Spleen (tissue), 11 donors: ENCODE data around the gene GRM3. TPM values are rescaled to one million over a fixed set of nuclear protein-coding genes. Genes with fewer than 3 reads are reported as not detected.

Source experiments
- DNase-seq: peaks from one replicate; pipeline ENCODE4 v3.0.0-alpha.2; 2020
- H3K27ac ChIP-seq, 8 donors: fragments of 200-600 bp; sonication (generic) in 7 of 8; 1 replicate in 4 of 8; 2 replicates in 4 of 8; pipeline versions ENCODE4 v1.5.0 to v1.8.0; 2016 to 2021; ENCODE audit warnings: inconsistent platforms in 4 of 8, mild to moderate bottlenecking in 4 of 8, moderate library complexity in 1 of 8
- H3K27me3 ChIP-seq, 7 donors: fragments of 200-600 bp; sonication (generic) in 6 of 7; replicated peaks in 1 of 7; 1 replicate in 4 of 7; 2 replicates in 3 of 7; pipeline versions ENCODE4 v1.5.0 to v1.8.0; 2016 to 2021; ENCODE audit warnings: inconsistent platforms in 3 of 7, mild to moderate bottlenecking in 1 of 7
- H3K36me3 ChIP-seq, 6 donors: fragments of 200-600 bp; sonication (generic) in 5 of 6; 1 replicate in 4 of 6; 2 replicates in 2 of 6; pipeline versions ENCODE4 v1.5.0 to v1.8.0; 2016 to 2021; ENCODE audit warnings: inconsistent platforms in 2 of 6
- H3K4me1 ChIP-seq, 6 donors: fragments of 200-600 bp; sonication (generic) in 5 of 6; 1 replicate in 3 of 6; 2 replicates in 3 of 6; pipeline versions ENCODE4 v1.5.0 to v1.8.0; 2016 to 2021; ENCODE audit warnings: inconsistent platforms in 3 of 6
- H3K4me3 ChIP-seq, 8 donors: fragments of 200-600 bp; sonication (generic) in 7 of 8; 1 replicate in 4 of 8; 2 replicates in 4 of 8; pipeline versions ENCODE4 v1.5.0 to v1.8.0; 2016 to 2021; ENCODE audit warnings: inconsistent platforms in 4 of 8, mild to moderate bottlenecking in 4 of 8, moderate library complexity in 2 of 8
- H3K9me3 ChIP-seq, 8 donors: fragments of 200-600 bp; sonication (generic) in 7 of 8; 1 replicate in 4 of 8; 2 replicates in 4 of 8; pipeline versions ENCODE4 v1.5.0 to v1.8.0; 2016 to 2021; ENCODE audit warnings: inconsistent platforms in 4 of 8
- POLR2A ChIP-seq, 3 donors: fragments of 450-650 bp; IDR thresholded peaks; one replicate each; pipeline ENCODE4 v1.5.1; 2017; ENCODE audit warnings: antibody characterized with exemption in 3 of 3, mild to moderate bottlenecking in 1 of 3
- POLR2AphosphoS5 ChIP-seq, 3 donors: sonication (generic); formaldehyde crosslinking; IDR thresholded peaks; one replicate each; pipeline ENCODE4 v1.5.1; 2017; ENCODE audit warnings: antibody characterized with exemption in 3 of 3
- WGBS, 5 donors: extraction: QIAGEN DNeasy Blood & Tissue Kit in 3 of 5; methylation state at CpG; one replicate each; pipeline versions ENCODE4 v1.1.5 to v1.1.7; 2013 to 2018; 5-methylcytosine and 5-hydroxymethylcytosine counted together
- intact Hi-C: fragments of 100-400 bp; cut with DNase I; formaldehyde crosslinking; loops from one replicate; pipeline ENCODE4 v1.15.0; 2023; ENCODE audit warnings: low total_unique reads
- polyA plus RNA-seq, 3 donors: library from polyadenylated mRNA; stranded (reverse); fragments of 200-250 nt; gene quantifications; one replicate each; pipeline ENCODE4 v1.2.1, GENCODE V29; 2013
- total RNA-seq, 7 donors: library from RNA; depleted of rRNA in 3 of 7; stranded (reverse); fragments of >200 nt in 3 of 7; fragmentation: NEBNext Ultra II Directional in 4 of 7; extraction: Animal tissue kit (Norgen Biotek cat#: 25700) in 4 of 7; gene quantifications; one replicate each; pipeline versions ENCODE4 v1.1.0 to v1.2.1, GENCODE V29; 2016 to 2021
- TF ChIP-seq, protein P1 (sequence below), 11 experiments: fragments of 200-600 bp in 7 of 11; fragments of 450-650 bp in 4 of 11; sonication (generic) in 4 of 11; IDR thresholded peaks in 8 of 11; conservative IDR thresholded peaks in 3 of 11; 1 replicate in 7 of 11; 2 replicates in 4 of 11; pipeline versions ENCODE4 v1.4.0 to v1.8.0; 2016 to 2021; ENCODE audit warnings: antibody characterized with exemption in 11 of 11, inconsistent platforms in 4 of 11, mild to moderate bottlenecking in 1 of 11
- donor health status: healthy with polysubstance abuse.
- donor health status: DM: no; HTN: no; CAD: no; lungs with moderate emphysema.
- donor health status: DM: no; HTN: no; CAD: no.
- donor health status: Bipolar disorder and iron deficiency.
- donor health status: healthy.
- donor health status: DM: no; HTN: no; CAD: no.
- donor health status: DM: yes; HTN: yes; CAD: no.

GRM3 gene
- total and polyA plus RNA-seq, 10 donors = 0.21 to 0.37 TPM; not detected in 8

GRCh38 chr7:86733783-86734182 is 90.1 kb downstream of the GRM3 start:
- Histone ChIP-seq H3K9me3 (peaks cover 0 to 14% (median 10%) of the 10 kb centered on the region in 8 donors), H3K4me1 (no peaks in the 10 kb centered on the region), H3K27ac (no peak overlapping the region), H3K4me3 (no peak overlapping the region), H3K36me3 (no peaks in the 10 kb centered on the region), H3K27me3 (no peaks in the 10 kb centered on the region)
- TF ChIP-seq POLR2A (IDR thresholded peaks at IDR 0.05) (no peak), POLR2AphosphoS5 (IDR thresholded peaks at IDR 0.05) (no peak)
- TF ChIP-seq, protein P1, sequence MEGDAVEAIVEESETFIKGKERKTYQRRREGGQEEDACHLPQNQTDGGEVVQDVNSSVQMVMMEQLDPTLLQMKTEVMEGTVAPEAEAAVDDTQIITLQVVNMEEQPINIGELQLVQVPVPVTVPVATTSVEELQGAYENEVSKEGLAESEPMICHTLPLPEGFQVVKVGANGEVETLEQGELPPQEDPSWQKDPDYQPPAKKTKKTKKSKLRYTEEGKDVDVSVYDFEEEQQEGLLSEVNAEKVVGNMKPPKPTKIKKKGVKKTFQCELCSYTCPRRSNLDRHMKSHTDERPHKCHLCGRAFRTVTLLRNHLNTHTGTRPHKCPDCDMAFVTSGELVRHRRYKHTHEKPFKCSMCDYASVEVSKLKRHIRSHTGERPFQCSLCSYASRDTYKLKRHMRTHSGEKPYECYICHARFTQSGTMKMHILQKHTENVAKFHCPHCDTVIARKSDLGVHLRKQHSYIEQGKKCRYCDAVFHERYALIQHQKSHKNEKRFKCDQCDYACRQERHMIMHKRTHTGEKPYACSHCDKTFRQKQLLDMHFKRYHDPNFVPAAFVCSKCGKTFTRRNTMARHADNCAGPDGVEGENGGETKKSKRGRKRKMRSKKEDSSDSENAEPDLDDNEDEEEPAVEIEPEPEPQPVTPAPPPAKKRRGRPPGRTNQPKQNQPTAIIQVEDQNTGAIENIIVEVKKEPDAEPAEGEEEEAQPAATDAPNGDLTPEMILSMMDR (IDR thresholded peaks at IDR 0.05 in 8 of 11, conservative IDR thresholded peaks at IDR 0.05 in 3 of 11) = no peak
- no peak for DNase-seq
- 85 to 98% (median 94%) methylated on average over 4 of the region's 4 CpGs for WGBS, 5 donors
- intact Hi-C loops = no loop called here

GRCh38 chr7:86745013-86745745 is 101.5 kb downstream of the GRM3 start:
- TF ChIP-seq POLR2AphosphoS5 (IDR thresholded peaks at IDR 0.05) (no peak), POLR2A (IDR thresholded peaks at IDR 0.05) (no peak)
- TF ChIP-seq, protein P1 (IDR thresholded peaks at IDR 0.05 in 8 of 11, conservative IDR thresholded peaks at IDR 0.05 in 3 of 11) = no peak
- no peaks in the 10 kb centered on the region for H3K9me3 ChIP-seq
- H3K4me1 ChIP-seq = no peaks in the 10 kb centered on the region
- WGBS, 5 donors = 47 to 76% (median 68%) methylated on average over 3 of the region's 3 CpGs
- no peak overlapping the region for H3K4me3 ChIP-seq
- intact Hi-C loops = no loop called here
- no peak for DNase-seq
- no peak overlapping the region for H3K27ac ChIP-seq
- no peaks in the 10 kb centered on the region for H3K36me3 ChIP-seq
- no peaks in the 10 kb centered on the region for H3K27me3 ChIP-seq

GRCh38 chr7:86747698-86748097 is 104.0 kb downstream of the GRM3 start:
- Histone ChIP-seq H3K27ac (no peak overlapping the region), H3K4me3 (no peak overlapping the region), H3K27me3 (no peaks in the 10 kb centered on the region), H3K9me3 (no peaks in the 10 kb centered on the region), H3K4me1 (no peaks in the 10 kb centered on the region), H3K36me3 (no peaks in the 10 kb centered on the region)
- DNase-seq = no peak
- intact Hi-C loops = no loop called here
- TF ChIP-seq, protein P1 (IDR thresholded peaks at IDR 0.05 in 8 of 11, conservative IDR thresholded peaks at IDR 0.05 in 3 of 11) = no peak
- no peak for TF ChIP-seq POLR2A (IDR thresholded peaks at IDR 0.05)
- TF ChIP-seq POLR2AphosphoS5 (IDR thresholded peaks at IDR 0.05) = no peak
- 9 to 38% (median 28%) methylated on average over 3 of the region's 3 CpGs for WGBS, 5 donors

DNA sequence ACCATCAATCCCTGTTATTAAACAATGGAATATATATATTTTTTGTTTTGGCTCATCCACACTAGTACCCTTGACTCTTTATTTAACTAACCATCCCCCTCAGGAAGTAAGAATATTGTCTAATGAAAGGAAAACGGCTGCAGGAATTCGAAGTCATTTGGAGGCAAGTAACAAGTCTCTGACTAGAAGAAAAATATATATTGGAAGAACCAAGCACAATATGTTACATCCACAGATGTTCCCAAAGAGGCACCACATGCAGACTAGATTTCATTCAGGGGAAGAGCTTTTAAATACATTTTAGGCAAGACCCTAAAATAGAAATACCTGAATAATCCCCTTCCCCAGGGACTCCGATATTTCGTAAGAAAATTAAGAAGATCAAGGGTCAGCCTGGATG is 104.5 kb downstream of the GRM3 start:
- Histone ChIP-seq H3K36me3 (no peaks in the 10 kb centered on the region), H3K27me3 (no peaks in the 10 kb centered on the region), H3K4me1 (no peaks in the 10 kb centered on the region), H3K27ac (no peak overlapping the region), H3K4me3 (no peak overlapping the region), H3K9me3 (no peaks in the 10 kb centered on the region)
- intact Hi-C loops = no loop called here
- TF ChIP-seq, protein P1 (IDR thresholded peaks at IDR 0.05 in 8 of 11, conservative IDR thresholded peaks at IDR 0.05 in 3 of 11) = no peak
- TF ChIP-seq POLR2AphosphoS5 (IDR thresholded peaks at IDR 0.05) (no peak), POLR2A (IDR thresholded peaks at IDR 0.05) (no peak)
- WGBS, 5 donors = 52 to 59% (median 56%) methylated on average over 4 of the region's 4 CpGs
- DNase-seq = no peak
